PC-3 (cell line): ENCODE results near the gene PPP3R1. TPM values are rescaled to one million over a fixed set of nuclear protein-coding genes. Genes with fewer than 3 reads are reported as not detected.

Experiments used
- ATAC-seq: fragments of 200-7000 bp; cut with Tn5 transposase; 2 replicates; pipeline ENCODE4 v1.9.1; 2020; ENCODE audit warnings: mild to moderate bottlenecking, moderate library complexity
- BruUV-seq: library from RNA; stranded (reverse); fragments of 400-500 nt; replicated peaks from 2 replicates; lab custom pipeline; 2021; lab: Mats Ljungman, UMichigan
- CTCF ChIA-PET: fragments of 300-600 bp; sonication (Branson Sonifier 250); formaldehyde crosslinking; loops from one replicate; lab custom pipeline; 2022; ENCODE audit warnings: antibody characterized with exemption; lab: Charles Lee
- POLR2A ChIA-PET: fragments of 300-600 bp; sonication (Branson Sonifier 250); formaldehyde crosslinking; loops from one replicate; lab custom pipeline; 2022; ENCODE audit warnings: antibody characterized with exemption; ENCODE audit not compliant: unreplicated experiment; lab: Charles Lee
- DNase-seq: peaks from one replicate; pipeline ENCODE4 v3.0.0-alpha.2; 2015
- H2AFZ ChIP-seq: fragments of 300-600 bp; sonication (generic); 2 replicates; pipeline ENCODE4 v1.6.0; 2016; ENCODE audit warnings: antibody characterized with exemption, low read length
- H3F3A ChIP-seq: fragments of 300-600 bp; sonication (generic); one replicate; pipeline ENCODE4 v1.6.0; 2017; ENCODE audit warnings: antibody characterized with exemption, low read length, control low read depth, mild to moderate bottlenecking; ENCODE audit not compliant: unreplicated experiment
- H3K27ac ChIP-seq: fragments of 300-600 bp; sonication (generic); 2 replicates; pipeline ENCODE4 v1.5.1; 2016; ENCODE audit warnings: mild to moderate bottlenecking, low read length
- H3K27me3 ChIP-seq: fragments of 300-600 bp; sonication (generic); 2 replicates; pipeline ENCODE4 v1.6.1; 2016; ENCODE audit warnings: low read length, mixed read lengths
- H3K36me3 ChIP-seq: fragments of 300-600 bp; sonication (generic); 2 replicates; pipeline ENCODE4 v1.6.1; 2016; ENCODE audit warnings: low read depth, mixed run types, low read length, mixed read lengths
- H3K4me1 ChIP-seq: fragments of 300-600 bp; sonication (generic); 2 replicates; pipeline ENCODE4 v1.5.1; 2016; ENCODE audit warnings: low read length; ENCODE audit not compliant: insufficient read depth
- H3K4me2 ChIP-seq: fragments of 300-600 bp; sonication (generic); 2 replicates; pipeline ENCODE4 v1.6.0; 2016; ENCODE audit warnings: low read length
- H3K4me3 ChIP-seq: fragments of 300-600 bp; sonication (generic); 2 replicates; pipeline ENCODE4 v1.5.1; 2016; ENCODE audit warnings: mild to moderate bottlenecking, low read length, mixed read lengths
- H3K79me2 ChIP-seq: fragments of 300-600 bp; sonication (generic); 2 replicates; pipeline ENCODE4 v1.6.1; 2017; ENCODE audit warnings: low read length, mixed read lengths
- H3K9ac ChIP-seq: fragments of 300-600 bp; sonication (generic); 2 replicates; pipeline ENCODE4 v1.6.0; 2016; ENCODE audit warnings: mild to moderate bottlenecking, low read length
- H3K9me2 ChIP-seq: fragments of 300-600 bp; sonication (generic); replicated peaks from 2 replicates; pipeline ENCODE4 v1.6.1; 2016; ENCODE audit warnings: mixed run types, low read length, mixed read lengths
- H3K9me3 ChIP-seq: fragments of 300-600 bp; sonication (generic); 2 replicates; pipeline ENCODE4 v1.6.1; 2016; ENCODE audit warnings: low read length, mixed read lengths
- H4K20me1 ChIP-seq: fragments of 300-600 bp; sonication (generic); 2 replicates; pipeline ENCODE4 v1.6.1; 2016; ENCODE audit warnings: low read length, mixed read lengths
- CTCF ChIP-seq: fragments of 300-600 bp; sonication (generic); conservative IDR thresholded peaks from 2 replicates; pipeline ENCODE4 v1.5.1; 2017; ENCODE audit warnings: antibody characterized with exemption, low read depth, mild to moderate bottlenecking, low read length
- EZH2 ChIP-seq: fragments of 300-600 bp; sonication (generic); IDR thresholded peaks from one replicate; pipeline ENCODE4 v1.6.1; 2017; ENCODE audit warnings: antibody characterized with exemption, mild to moderate bottlenecking, low read length; ENCODE audit not compliant: unreplicated experiment
- EZH2phosphoT487 ChIP-seq: fragments of 300-600 bp; sonication (generic); IDR thresholded peaks from 2 replicates; pipeline ENCODE4 v1.6.1; 2018; ENCODE audit warnings: mild to moderate bottlenecking, antibody characterized with exemption, low read length, borderline replicate concordance
- intact Hi-C: fragments of 100-400 bp; cut with micrococcal nuclease; formaldehyde crosslinking; loops from 2 replicates; pipeline ENCODE4 v1.9.0; 2023
- total RNA-seq: library from RNA; depleted of rRNA; stranded (reverse); fragments of >200 nt; gene quantifications from 2 replicates; pipeline ENCODE4 v1.2.3, GENCODE V29; 2014

The PPP3R1 gene
- total RNA-seq, 1 experiment from 2014 or later: 13.7 TPM

DNA sequence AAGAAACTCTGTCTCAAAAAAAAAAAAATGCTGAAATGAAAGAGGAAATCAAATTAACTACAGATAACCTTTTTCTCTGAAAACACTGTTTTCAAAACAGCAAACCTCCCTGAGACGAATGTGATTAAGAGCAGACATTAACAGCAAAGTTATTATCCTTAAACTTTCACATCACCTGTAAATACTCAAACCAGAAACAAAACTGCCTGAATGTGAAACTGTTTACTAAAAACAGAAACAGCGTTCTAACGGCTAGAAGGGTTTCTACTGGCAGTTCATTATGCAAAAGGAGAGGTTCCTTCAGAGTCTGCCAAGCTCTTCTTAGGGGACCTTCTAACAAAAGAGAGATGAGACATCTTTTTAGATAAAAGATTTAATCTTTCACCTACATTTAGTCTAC is 48.7 kb downstream of the PPP3R1 start:
- H3K79me2 ChIP-seq: peaks cover 88% of the 10 kb centered on the region
- intact Hi-C loops: no loop called here
- peaks cover 6% of the 10 kb centered on the region; the same call in 1 of the 2 replicates for H3K36me3 ChIP-seq
- H3K27me3 ChIP-seq: no peaks in the 10 kb centered on the region
- ATAC-seq (no peak), DNase-seq (no peak)
- no peak overlapping the region for H3K4me2 ChIP-seq
- H3K9me2 ChIP-seq: no peaks in the 10 kb centered on the region
- CTCF ChIA-PET: no interaction called here
- H3K9ac ChIP-seq: no peak overlapping the region
- H3K27ac ChIP-seq: no peak overlapping the region
- no peaks in the 10 kb centered on the region for H3K9me3 ChIP-seq
- H4K20me1 ChIP-seq: peaks cover 4% of the 10 kb centered on the region; the same call in 1 of the 2 replicates
- H3K4me1 ChIP-seq: no peaks in the 10 kb centered on the region
- no peak for TF ChIP-seq EZH2phosphoT487
- no peak for TF ChIP-seq CTCF
- no peak for TF ChIP-seq EZH2
- H3K4me3 ChIP-seq: no peak overlapping the region
- no peaks in the 10 kb centered on the region for H3F3A ChIP-seq
- POLR2A ChIA-PET: no interaction called here
- no peak overlapping the region for H2AFZ ChIP-seq
- no TSS peak for BruUV-seq

DNA sequence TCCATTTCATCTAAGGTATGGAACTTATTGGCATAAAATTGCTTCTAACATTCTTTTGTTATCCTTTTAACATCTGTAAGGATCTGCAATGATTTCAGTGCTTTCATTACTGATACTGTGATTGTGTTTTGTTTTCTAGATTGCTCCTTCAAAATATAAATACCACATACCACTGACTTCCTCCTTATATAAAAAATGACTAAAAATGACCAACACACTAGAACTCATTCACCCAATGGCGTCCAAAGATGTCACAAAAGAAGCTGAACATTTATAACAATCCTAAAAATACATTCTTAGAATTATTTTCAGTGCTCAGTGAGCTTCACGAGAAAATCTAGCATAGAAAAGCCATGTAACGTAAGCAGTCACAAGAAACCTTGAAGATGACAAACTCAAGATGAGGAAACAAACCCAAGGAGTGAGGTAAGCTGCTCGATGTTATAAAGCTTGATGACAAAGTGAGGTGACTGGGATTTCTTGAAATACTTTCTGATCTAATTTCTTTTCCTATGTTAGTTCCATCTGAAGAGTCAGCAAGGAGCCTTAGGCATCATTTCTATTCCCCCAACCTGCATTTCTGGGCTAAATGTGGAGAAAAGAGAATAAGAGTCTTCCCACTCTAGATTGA is 52.1 kb downstream of the PPP3R1 start:
- Histone ChIP-seq H3K4me1 (peaks cover 8% of the 10 kb centered on the region), H3F3A (no peaks in the 10 kb centered on the region), H3K4me2 (no peak overlapping the region), H3K36me3 (peaks cover 3% of the 10 kb centered on the region; the same call in 1 of the 2 replicates), H3K27me3 (no peaks in the 10 kb centered on the region), H3K4me3 (no peak overlapping the region), H4K20me1 (no peaks in the 10 kb centered on the region), H3K9me3 (no peaks in the 10 kb centered on the region), H3K9ac (no peak overlapping the region), H3K27ac (no peak overlapping the region), H3K79me2 (peaks cover 80% of the 10 kb centered on the region), H3K9me2 (no peaks in the 10 kb centered on the region), H2AFZ (no peak overlapping the region)
- BruUV-seq: no TSS peak
- ATAC-seq (no peak), DNase-seq (no peak)
- POLR2A ChIA-PET: no interaction called here
- intact Hi-C loops: no loop called here
- no peak for TF ChIP-seq CTCF
- no peak for TF ChIP-seq EZH2
- TF ChIP-seq EZH2phosphoT487: no peak
- CTCF ChIA-PET: no interaction called here

- Histone ChIP-seq H3K36me3 (no peaks in the 10 kb centered on the region), H3K4me2 (no peak overlapping the region), H3K79me2 (peaks cover 87% of the 10 kb centered on the region), H3K9me2 (no peaks in the 10 kb centered on the region), H3F3A (no peaks in the 10 kb centered on the region), H2AFZ (no peak overlapping the region), H3K4me1 (peaks cover 45% of the 10 kb centered on the region), H3K9me3 (no peaks in the 10 kb centered on the region), H3K27me3 (no peaks in the 10 kb centered on the region), H3K27ac (no peak overlapping the region), H3K4me3 (no peak overlapping the region), H3K9ac (no peak overlapping the region), H4K20me1 (peaks cover 16% of the 10 kb centered on the region)
- intact Hi-C loops: loop anchor here (1.0 to 5.0 kb wide), 2 partner anchors 41 to 55 kb away; no protein-coding TSS in a partner anchor
- ATAC-seq: no peak
- ChIA-PET POLR2A (no interaction called here), CTCF (interaction anchor here (0.7 to 1.6 kb wide), 4 partner anchors 28 to 107 kb away, joined by 3 to 13 read pairs (median 4); no protein-coding TSS in a partner anchor)
- BruUV-seq: no TSS peak
- DNase-seq: peak; percentile 76
- TF ChIP-seq EZH2phosphoT487 (no peak), EZH2 (no peak), CTCF (peak; percentile 88)
Measured at GRCh38 chr2:68196120-68196716, 56.1 kb downstream of the PPP3R1 start.
